K562 (cell line): ENCODE measurements around the gene AMN1. TPM values are rescaled to one million over a fixed set of nuclear protein-coding genes. Genes with fewer than 3 reads are reported as not detected.

ENCODE experiments used
- ATF1 ChIP-seq, 2 experiments: fragments of 450-650 bp in 1 of 2; IDR thresholded peaks; 2 replicates each; pipeline ENCODE4 v1.6.1; 2016; ENCODE audit warnings: missing compliant biosample characterization in 1 of 2, missing genetic modification characterization in 1 of 2
- RCOR1 ChIP-seq, 2 experiments: IDR thresholded peaks; 2 replicates each; pipeline ENCODE4 v1.6.1; 2012; ENCODE audit warnings: low read depth in 2 of 2, low read length in 2 of 2, borderline replicate concordance in 1 of 2, improper control_type of control experiment in 1 of 2
- STAT5A ChIP-seq: IDR thresholded peaks from 2 replicates; pipeline ENCODE4 v1.6.1; 2012; ENCODE audit warnings: low read length, inconsistent platforms, borderline replicate concordance
- TEAD1 ChIP-seq, 2 experiments: fragments of 450-650 bp in 1 of 2; sonication (generic) in 1 of 2; formaldehyde crosslinking; IDR thresholded peaks; 2 replicates each; pipeline versions ENCODE4 v1.4.0 to v1.8.0; 2020 to 2022; ENCODE audit warnings: mild to moderate bottlenecking in 2 of 2, missing genetic modification reagents in 1 of 2
- TRIM24 ChIP-seq, 2 experiments: fragments of 450-650 bp; IDR thresholded peaks; 2 replicates each; pipeline ENCODE4 v1.6.1; 2016
- U2AF2 ChIP-seq: fragments of 200-400 bp; formaldehyde crosslinking; optimal IDR thresholded peaks from 2 replicates; pipeline ENCODE3; 2017; ENCODE audit warnings: low read depth, mild to moderate bottlenecking, low read length
- ZFP36 ChIP-seq: fragments of 150-350 bp; IDR thresholded peaks from 2 replicates; pipeline ENCODE4 v1.6.1; 2018; ENCODE audit warnings: low read length, low read depth; ENCODE audit not compliant: partially characterized antibody
- ZNF785 ChIP-seq: fragments of 250-450 bp; sonication (Bioruptor Pico); IDR thresholded peaks from 2 replicates; pipeline ENCODE4 v1.4.0; 2020; ENCODE audit warnings: mild to moderate bottlenecking
- polyA plus RNA-seq, 8 experiments: library from polyadenylated mRNA; depleted of rRNA in 4 of 8; stranded (reverse) in 5 of 8; unstranded in 3 of 8; fragments of >200 nt; fragmentation: Nextera tagmentation in 2 of 8; fragmentation: Illumina TruSeq in 1 of 8; extraction: Ambion mirVana in 2 of 8; extraction: Trizol in 1 of 8; gene quantifications; 2 replicates each; pipeline versions ENCODE4 v1.2.1 to v1.2.3, GENCODE V29; 2011 to 2014; ENCODE audit warnings: inconsistent platforms in 1 of 8, missing spikeins in 1 of 8
- total RNA-seq, 7 experiments: library from RNA; depleted of rRNA in 6 of 7; stranded (reverse); fragments of >200 nt in 6 of 7; fragmentation: Illumina TruSeq in 2 of 7; extraction: Trizol in 2 of 7; gene quantifications; 2 replicates each; pipeline versions ENCODE4 v1.2.1 to v1.2.3, GENCODE V29; 2011 to 2021; ENCODE audit warnings: low replicate concordance in 1 of 7
- TF ChIP-seq, protein P1 (sequence below), 3 experiments: fragments of 200-800 bp in 1 of 3; fragments of 250-450 bp in 1 of 3; fragments of 450-650 bp in 1 of 3; sonication (Bioruptor Pico) in 1 of 3; sonication (Bioruptor generic) in 1 of 3; formaldehyde crosslinking in 1 of 3; IDR thresholded peaks; 2 replicates each; pipeline versions ENCODE4 v1.6.1 to v1.8.0; 2016 to 2022; ENCODE audit warnings: mild to moderate bottlenecking in 2 of 3, missing genetic modification characterization in 2 of 3, missing compliant biosample characterization in 1 of 3, moderate library complexity in 1 of 3
- TF ChIP-seq, protein P2 (sequence below): fragments of 450-650 bp; IDR thresholded peaks from 2 replicates; pipeline ENCODE4 v1.6.1; 2016; ENCODE audit warnings: mild to moderate bottlenecking, moderate library complexity

Gene AMN1
- total and polyA plus RNA-seq, 9 of the 15 experiments (the other 6 are each of a cell fraction or from before 2014, with no cell fraction given) = 5.2 to 27.6 (median 13.0) TPM

DNA sequence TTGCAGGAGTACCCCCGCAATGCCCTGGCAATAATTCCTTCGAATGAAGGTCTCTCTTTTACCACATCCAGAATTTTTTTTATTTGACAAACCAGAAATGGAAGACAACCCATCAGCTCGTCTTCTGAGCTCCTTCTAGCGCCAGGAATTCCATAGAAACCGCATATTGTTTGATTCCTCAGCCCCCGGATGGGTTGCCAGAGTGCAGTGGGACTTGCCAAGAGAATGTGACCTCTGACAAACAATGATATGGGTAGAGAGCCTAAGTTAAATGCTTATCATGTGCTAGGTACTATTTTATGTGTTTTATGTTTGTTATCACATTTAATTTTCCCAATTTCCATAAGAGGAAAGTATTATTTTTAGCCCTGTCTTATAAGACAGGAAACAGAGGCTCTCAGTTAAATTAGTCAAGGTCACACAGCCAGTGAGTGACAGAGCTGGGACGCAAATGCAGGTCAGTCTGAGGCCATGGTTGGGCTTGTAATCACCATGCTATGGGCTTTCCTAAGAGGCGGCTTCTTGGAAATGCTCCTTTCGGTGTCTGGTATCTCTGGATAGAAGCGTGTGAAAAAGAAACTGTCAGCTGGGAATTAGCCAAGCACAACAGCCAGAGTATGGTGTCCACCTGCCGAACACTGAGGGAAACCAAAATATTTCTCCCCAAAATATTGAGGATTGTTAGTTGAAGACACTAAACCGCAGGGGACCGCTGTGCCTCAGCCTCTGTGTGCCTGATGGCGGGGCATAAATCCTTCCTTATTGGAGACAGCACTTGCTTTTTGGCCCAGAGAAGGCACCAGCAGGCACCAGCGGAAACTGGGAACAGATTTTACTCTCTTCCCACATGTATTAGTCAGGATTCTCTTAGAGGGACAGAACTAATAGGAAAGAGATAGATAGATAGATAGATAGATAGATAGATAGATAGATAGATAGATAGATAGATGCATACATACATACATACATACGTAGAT is 98.8 kb downstream of the AMN1 start (continued):
- peak; percentile 35 for TF ChIP-seq ZFP36
- TF ChIP-seq ZNF785 (CRISPR knock-in tag) = no peak
- TF ChIP-seq ATF1 (CRISPR knock-in tag; IDR thresholded peaks at IDR 0.05) = no peak
- TF ChIP-seq ATF1 (tag; IDR thresholded peaks at IDR 0.05) = 0 out of 2 replicates have a peak, but pooled peaks have one; percentile 12
- TF ChIP-seq RCOR1 (IDR thresholded peaks at IDR 0.05; ENCODE audit: borderline replicate concordance in 1 of 2, low read depth in 2 of 2, low read length in 2 of 2) = 0 out of 4 replicates have a peak, but pooled peaks of 1 of the 2 experiments have one; percentile 6
- TF ChIP-seq U2AF2 = no peak
- peak; percentile 64; the same call in 1 of the 2 replicates for TF ChIP-seq STAT5A
- TF ChIP-seq TEAD1 (CRISPR knock-in tag; IDR thresholded peaks at IDR 0.05) = 0 out of 4 replicates have a peak, but pooled peaks of 1 of the 2 experiments have one; percentile 44
- TF ChIP-seq, protein P1, sequence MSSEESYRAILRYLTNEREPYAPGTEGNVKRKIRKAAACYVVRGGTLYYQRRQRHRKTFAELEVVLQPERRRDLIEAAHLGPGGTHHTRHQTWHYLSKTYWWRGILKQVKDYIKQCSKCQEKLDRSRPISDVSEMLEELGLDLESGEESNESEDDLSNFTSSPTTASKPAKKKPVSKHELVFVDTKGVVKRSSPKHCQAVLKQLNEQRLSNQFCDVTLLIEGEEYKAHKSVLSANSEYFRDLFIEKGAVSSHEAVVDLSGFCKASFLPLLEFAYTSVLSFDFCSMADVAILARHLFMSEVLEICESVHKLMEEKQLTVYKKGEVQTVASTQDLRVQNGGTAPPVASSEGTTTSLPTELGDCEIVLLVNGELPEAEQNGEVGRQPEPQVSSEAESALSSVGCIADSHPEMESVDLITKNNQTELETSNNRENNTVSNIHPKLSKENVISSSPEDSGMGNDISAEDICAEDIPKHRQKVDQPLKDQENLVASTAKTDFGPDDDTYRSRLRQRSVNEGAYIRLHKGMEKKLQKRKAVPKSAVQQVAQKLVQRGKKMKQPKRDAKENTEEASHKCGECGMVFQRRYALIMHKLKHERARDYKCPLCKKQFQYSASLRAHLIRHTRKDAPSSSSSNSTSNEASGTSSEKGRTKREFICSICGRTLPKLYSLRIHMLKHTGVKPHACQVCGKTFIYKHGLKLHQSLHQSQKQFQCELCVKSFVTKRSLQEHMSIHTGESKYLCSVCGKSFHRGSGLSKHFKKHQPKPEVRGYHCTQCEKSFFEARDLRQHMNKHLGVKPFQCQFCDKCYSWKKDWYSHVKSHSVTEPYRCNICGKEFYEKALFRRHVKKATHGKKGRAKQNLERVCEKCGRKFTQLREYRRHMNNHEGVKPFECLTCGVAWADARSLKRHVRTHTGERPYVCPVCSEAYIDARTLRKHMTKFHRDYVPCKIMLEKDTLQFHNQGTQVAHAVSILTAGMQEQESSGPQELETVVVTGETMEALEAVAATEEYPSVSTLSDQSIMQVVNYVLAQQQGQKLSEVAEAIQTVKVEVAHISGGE (CRISPR knock-in tag; IDR thresholded peaks at IDR 0.05) = no peak
- TF ChIP-seq, protein P2, sequence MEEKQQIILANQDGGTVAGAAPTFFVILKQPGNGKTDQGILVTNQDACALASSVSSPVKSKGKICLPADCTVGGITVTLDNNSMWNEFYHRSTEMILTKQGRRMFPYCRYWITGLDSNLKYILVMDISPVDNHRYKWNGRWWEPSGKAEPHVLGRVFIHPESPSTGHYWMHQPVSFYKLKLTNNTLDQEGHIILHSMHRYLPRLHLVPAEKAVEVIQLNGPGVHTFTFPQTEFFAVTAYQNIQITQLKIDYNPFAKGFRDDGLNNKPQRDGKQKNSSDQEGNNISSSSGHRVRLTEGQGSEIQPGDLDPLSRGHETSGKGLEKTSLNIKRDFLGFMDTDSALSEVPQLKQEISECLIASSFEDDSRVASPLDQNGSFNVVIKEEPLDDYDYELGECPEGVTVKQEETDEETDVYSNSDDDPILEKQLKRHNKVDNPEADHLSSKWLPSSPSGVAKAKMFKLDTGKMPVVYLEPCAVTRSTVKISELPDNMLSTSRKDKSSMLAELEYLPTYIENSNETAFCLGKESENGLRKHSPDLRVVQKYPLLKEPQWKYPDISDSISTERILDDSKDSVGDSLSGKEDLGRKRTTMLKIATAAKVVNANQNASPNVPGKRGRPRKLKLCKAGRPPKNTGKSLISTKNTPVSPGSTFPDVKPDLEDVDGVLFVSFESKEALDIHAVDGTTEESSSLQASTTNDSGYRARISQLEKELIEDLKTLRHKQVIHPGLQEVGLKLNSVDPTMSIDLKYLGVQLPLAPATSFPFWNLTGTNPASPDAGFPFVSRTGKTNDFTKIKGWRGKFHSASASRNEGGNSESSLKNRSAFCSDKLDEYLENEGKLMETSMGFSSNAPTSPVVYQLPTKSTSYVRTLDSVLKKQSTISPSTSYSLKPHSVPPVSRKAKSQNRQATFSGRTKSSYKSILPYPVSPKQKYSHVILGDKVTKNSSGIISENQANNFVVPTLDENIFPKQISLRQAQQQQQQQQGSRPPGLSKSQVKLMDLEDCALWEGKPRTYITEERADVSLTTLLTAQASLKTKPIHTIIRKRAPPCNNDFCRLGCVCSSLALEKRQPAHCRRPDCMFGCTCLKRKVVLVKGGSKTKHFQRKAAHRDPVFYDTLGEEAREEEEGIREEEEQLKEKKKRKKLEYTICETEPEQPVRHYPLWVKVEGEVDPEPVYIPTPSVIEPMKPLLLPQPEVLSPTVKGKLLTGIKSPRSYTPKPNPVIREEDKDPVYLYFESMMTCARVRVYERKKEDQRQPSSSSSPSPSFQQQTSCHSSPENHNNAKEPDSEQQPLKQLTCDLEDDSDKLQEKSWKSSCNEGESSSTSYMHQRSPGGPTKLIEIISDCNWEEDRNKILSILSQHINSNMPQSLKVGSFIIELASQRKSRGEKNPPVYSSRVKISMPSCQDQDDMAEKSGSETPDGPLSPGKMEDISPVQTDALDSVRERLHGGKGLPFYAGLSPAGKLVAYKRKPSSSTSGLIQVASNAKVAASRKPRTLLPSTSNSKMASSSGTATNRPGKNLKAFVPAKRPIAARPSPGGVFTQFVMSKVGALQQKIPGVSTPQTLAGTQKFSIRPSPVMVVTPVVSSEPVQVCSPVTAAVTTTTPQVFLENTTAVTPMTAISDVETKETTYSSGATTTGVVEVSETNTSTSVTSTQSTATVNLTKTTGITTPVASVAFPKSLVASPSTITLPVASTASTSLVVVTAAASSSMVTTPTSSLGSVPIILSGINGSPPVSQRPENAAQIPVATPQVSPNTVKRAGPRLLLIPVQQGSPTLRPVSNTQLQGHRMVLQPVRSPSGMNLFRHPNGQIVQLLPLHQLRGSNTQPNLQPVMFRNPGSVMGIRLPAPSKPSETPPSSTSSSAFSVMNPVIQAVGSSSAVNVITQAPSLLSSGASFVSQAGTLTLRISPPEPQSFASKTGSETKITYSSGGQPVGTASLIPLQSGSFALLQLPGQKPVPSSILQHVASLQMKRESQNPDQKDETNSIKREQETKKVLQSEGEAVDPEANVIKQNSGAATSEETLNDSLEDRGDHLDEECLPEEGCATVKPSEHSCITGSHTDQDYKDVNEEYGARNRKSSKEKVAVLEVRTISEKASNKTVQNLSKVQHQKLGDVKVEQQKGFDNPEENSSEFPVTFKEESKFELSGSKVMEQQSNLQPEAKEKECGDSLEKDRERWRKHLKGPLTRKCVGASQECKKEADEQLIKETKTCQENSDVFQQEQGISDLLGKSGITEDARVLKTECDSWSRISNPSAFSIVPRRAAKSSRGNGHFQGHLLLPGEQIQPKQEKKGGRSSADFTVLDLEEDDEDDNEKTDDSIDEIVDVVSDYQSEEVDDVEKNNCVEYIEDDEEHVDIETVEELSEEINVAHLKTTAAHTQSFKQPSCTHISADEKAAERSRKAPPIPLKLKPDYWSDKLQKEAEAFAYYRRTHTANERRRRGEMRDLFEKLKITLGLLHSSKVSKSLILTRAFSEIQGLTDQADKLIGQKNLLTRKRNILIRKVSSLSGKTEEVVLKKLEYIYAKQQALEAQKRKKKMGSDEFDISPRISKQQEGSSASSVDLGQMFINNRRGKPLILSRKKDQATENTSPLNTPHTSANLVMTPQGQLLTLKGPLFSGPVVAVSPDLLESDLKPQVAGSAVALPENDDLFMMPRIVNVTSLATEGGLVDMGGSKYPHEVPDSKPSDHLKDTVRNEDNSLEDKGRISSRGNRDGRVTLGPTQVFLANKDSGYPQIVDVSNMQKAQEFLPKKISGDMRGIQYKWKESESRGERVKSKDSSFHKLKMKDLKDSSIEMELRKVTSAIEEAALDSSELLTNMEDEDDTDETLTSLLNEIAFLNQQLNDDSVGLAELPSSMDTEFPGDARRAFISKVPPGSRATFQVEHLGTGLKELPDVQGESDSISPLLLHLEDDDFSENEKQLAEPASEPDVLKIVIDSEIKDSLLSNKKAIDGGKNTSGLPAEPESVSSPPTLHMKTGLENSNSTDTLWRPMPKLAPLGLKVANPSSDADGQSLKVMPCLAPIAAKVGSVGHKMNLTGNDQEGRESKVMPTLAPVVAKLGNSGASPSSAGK = 0 out of 2 replicates have a peak, but pooled peaks have one; percentile 32
- TF ChIP-seq TRIM24 (IDR thresholded peaks at IDR 0.05) = 0 out of 4 replicates have a peak, but pooled peaks of 1 of the 2 experiments have one; percentile 19
